ENCODE measurements around the gene BZW2. TPM values are rescaled to one million over a fixed set of nuclear protein-coding genes. Genes with fewer than 3 reads are reported as not detected.

BZW2 gene
- total RNA-seq, 1 experiment from 2014 or later, result 80.9 TPM

GRCh38 chr7:16684935-16685334 lies 39.0 kb downstream of the BZW2 start:
- TF ChIP-seq POLR2AphosphoS5 (IDR thresholded peaks at IDR 0.05; ENCODE audit: low read depth, low read length), result no peak
- TF ChIP-seq REST (IDR thresholded peaks at IDR 0.05; ENCODE audit: insufficient read depth in 1 of 2, low read depth in 2 of 2, low read length in 1 of 2), result no peak
- TF ChIP-seq SIN3A (IDR thresholded peaks at IDR 0.05; ENCODE audit: borderline replicate concordance, insufficient read depth, low read depth, low read length), result no peak
- no peak for TF ChIP-seq CTCF (IDR thresholded peaks at IDR 0.05)
- TF ChIP-seq TCF7L2 (IDR thresholded peaks at IDR 0.05; ENCODE audit: low read depth, low read length), result no peak
- ATAC-seq (no peak), DNase-seq (ENCODE audit: low read depth, low spot score) (no peak)
- in situ Hi-C loops (cut with HindIII; ENCODE audit: low pct_unique_long_range_greater_than_20kb, low sequenced_read_pairs), result no loop called here
- H3K4me3 ChIP-seq (ENCODE audit: low read depth in 2 of 2, low read length in 2 of 2), result no peak overlapping the region
- BruUV-seq (replicated peaks), result no TSS peak
- H3K27me3 ChIP-seq (ENCODE audit: control insufficient read depth, insufficient read depth, low read length), result no peaks in the 10 kb centered on the region
- ChIA-PET POLR2A (no interaction called here), CTCF (no interaction called here)
- H3K36me3 ChIP-seq (ENCODE audit: control insufficient read depth, insufficient read depth, low read length), result peaks cover 46% of the 10 kb centered on the region
- H3K4me1 ChIP-seq (ENCODE audit: control insufficient read depth, insufficient read depth, low read length), result no peaks in the 10 kb centered on the region
- intact Hi-C loops (cut with micrococcal nuclease; ENCODE audit: unreplicated experiment), result no loop called here
- no peak overlapping the region for H3K27ac ChIP-seq (ENCODE audit: low read length)
- no peaks in the 10 kb centered on the region for H3K9me3 ChIP-seq (ENCODE audit: control insufficient read depth, insufficient read depth, low read depth, low read length)

GRCh38 chr7:16685535-16685934 lies 39.6 kb downstream of the BZW2 start:
- no TSS peak for BruUV-seq (replicated peaks)
- Histone ChIP-seq H3K4me3 (ENCODE audit: low read depth in 2 of 2, low read length in 2 of 2) (no peak overlapping the region), H3K27me3 (ENCODE audit: control insufficient read depth, insufficient read depth, low read length) (no peaks in the 10 kb centered on the region), H3K4me1 (ENCODE audit: control insufficient read depth, insufficient read depth, low read length) (no peaks in the 10 kb centered on the region), H3K36me3 (ENCODE audit: control insufficient read depth, insufficient read depth, low read length) (peaks cover 48% of the 10 kb centered on the region), H3K9me3 (ENCODE audit: control insufficient read depth, insufficient read depth, low read depth, low read length) (no peaks in the 10 kb centered on the region), H3K27ac (ENCODE audit: low read length) (no peak overlapping the region)
- in situ Hi-C loops (cut with HindIII; ENCODE audit: low pct_unique_long_range_greater_than_20kb, low sequenced_read_pairs) (no loop called here), intact Hi-C loops (cut with micrococcal nuclease; ENCODE audit: unreplicated experiment) (no loop called here)
- TF ChIP-seq SIN3A (IDR thresholded peaks at IDR 0.05; ENCODE audit: borderline replicate concordance, insufficient read depth, low read depth, low read length) (no peak), POLR2AphosphoS5 (IDR thresholded peaks at IDR 0.05; ENCODE audit: low read depth, low read length) (no peak)
- ChIA-PET CTCF (no interaction called here), POLR2A (no interaction called here)
- ATAC-seq (no peak), DNase-seq (ENCODE audit: low read depth, low spot score) (no peak)

- in situ Hi-C loops (cut with HindIII; ENCODE audit: low pct_unique_long_range_greater_than_20kb, low sequenced_read_pairs), result no loop called here
- H3K4me3 ChIP-seq (ENCODE audit: low read depth in 2 of 2, low read length in 2 of 2), result no peak overlapping the region
- no peaks in the 10 kb centered on the region for H3K9me3 ChIP-seq (ENCODE audit: control insufficient read depth, insufficient read depth, low read depth, low read length)
- POLR2A ChIA-PET, result no interaction called here
- H3K27ac ChIP-seq (ENCODE audit: low read length), result no peak overlapping the region
- no peaks in the 10 kb centered on the region for H3K27me3 ChIP-seq (ENCODE audit: control insufficient read depth, insufficient read depth, low read length)
- no peak for DNase-seq (ENCODE audit: low read depth, low spot score)
- no TSS peak for BruUV-seq (replicated peaks)
- CTCF ChIA-PET, result interaction anchor here (0.6 kb wide), 1 partner anchor 63 kb away, joined by 7 read pairs; no protein-coding TSS in a partner anchor
- no peaks in the 10 kb centered on the region for H3K4me1 ChIP-seq (ENCODE audit: control insufficient read depth, insufficient read depth, low read length)
- intact Hi-C loops (cut with micrococcal nuclease; ENCODE audit: unreplicated experiment), result no loop called here
- ATAC-seq, result peak; percentile 30; the same call in 1 of the 2 replicates
- TF ChIP-seq SIN3A (IDR thresholded peaks at IDR 0.05; ENCODE audit: borderline replicate concordance, insufficient read depth, low read depth, low read length) (no peak), POLR2AphosphoS5 (IDR thresholded peaks at IDR 0.05; ENCODE audit: low read depth, low read length) (no peak), REST (IDR thresholded peaks at IDR 0.05; ENCODE audit: insufficient read depth in 1 of 2, low read depth in 2 of 2, low read length in 1 of 2) (no peak), CTCF (IDR thresholded peaks at IDR 0.05) (0 out of 2 replicates have a peak, but pooled peaks have one; percentile 6), TCF7L2 (IDR thresholded peaks at IDR 0.05; ENCODE audit: low read depth, low read length) (no peak)
- H3K36me3 ChIP-seq (ENCODE audit: control insufficient read depth, insufficient read depth, low read length), result peaks cover 37% of the 10 kb centered on the region
Measured at GRCh38 chr7:16688249-16688648, 42.3 kb downstream of the BZW2 start.

Measured in Panc1 (cell line).